H1 (cell line): Measurements from ENCODE around the gene ARHGAP22. TPM values are rescaled to one million over a fixed set of nuclear protein-coding genes. Genes with fewer than 3 reads are reported as not detected.

Experiments used
- CTCF ChIA-PET: fragments of 300-600 bp; sonication (Branson Sonifier 250); formaldehyde crosslinking; loops from one replicate; lab custom pipeline; 2021; ENCODE audit not compliant: partially characterized antibody; lab: Charles Lee
- POLR2A ChIA-PET: fragments of 300-600 bp; sonication (Branson Sonifier 250); formaldehyde crosslinking; loops from one replicate; lab custom pipeline; 2021; ENCODE audit warnings: inconsistent platforms; ENCODE audit not compliant: partially characterized antibody; lab: Charles Lee
- DNase-seq, 2 experiments: peaks; one replicate each; pipeline versions ENCODE4 v3.0.0 to v3.0.0-alpha.2; 2010 to 2022; ENCODE audit warnings: low spot score in 2 of 2, low read depth in 1 of 2, mixed read lengths in 1 of 2
- FAIRE-seq: peaks from 2 replicates; lab custom pipeline; 2011; peaks lifted over from hg19 to GRCh38; lab: Jason Lieb, UNC
- H2AFZ ChIP-seq: 2 replicates; pipeline ENCODE4 v1.8.1; 2012; ENCODE audit warnings: low read length, inconsistent platforms
- H2AK5ac ChIP-seq: 2 replicates; pipeline ENCODE4 v1.6.1; 2013; ENCODE audit warnings: low read depth, low read length
- H2BK120ac ChIP-seq: replicated peaks from 2 replicates; pipeline ENCODE3; 2013; ENCODE audit warnings: low read depth, low read length, inconsistent platforms
- H2BK12ac ChIP-seq: 2 replicates; pipeline ENCODE4 v1.6.1; 2013; ENCODE audit warnings: low read depth, low read length
- H2BK15ac ChIP-seq: 2 replicates; pipeline ENCODE4 v1.6.1; 2013; ENCODE audit warnings: low read length
- H2BK20ac ChIP-seq: 2 replicates; pipeline ENCODE4 v1.6.1; 2013; ENCODE audit warnings: low read length
- H2BK5ac ChIP-seq: 2 replicates; pipeline ENCODE4 v1.6.1; 2013; ENCODE audit warnings: low read depth, low read length
- H3K14ac ChIP-seq: 2 replicates; pipeline ENCODE4 v1.6.1; 2013; ENCODE audit warnings: inconsistent platforms; ENCODE audit not compliant: insufficient read length
- H3K18ac ChIP-seq: 2 replicates; pipeline ENCODE4 v1.6.1; 2013; ENCODE audit warnings: low read length; ENCODE audit errors: extremely low read depth
- H3K23ac ChIP-seq: 2 replicates; pipeline ENCODE4 v1.6.1; 2013; ENCODE audit warnings: inconsistent platforms; ENCODE audit not compliant: insufficient read length
- H3K23me2 ChIP-seq: 2 replicates; pipeline ENCODE4 v1.6.1; 2013; ENCODE audit warnings: low read depth, low read length
- H3K27ac ChIP-seq: 2 replicates; pipeline ENCODE4 v1.6.1; 2011; ENCODE audit warnings: low read depth, low read length, inconsistent platforms
- H3K27me3 ChIP-seq, 4 experiments: replicated peaks in 1 of 4; 1 replicate in 1 of 4; 2 replicates in 3 of 4; pipeline versions ENCODE4 v1.6.1 to v1.8.1; 2011 to 2013; ENCODE audit warnings: low read length in 3 of 4, mild to moderate bottlenecking in 3 of 4, inconsistent platforms in 2 of 4, mixed read lengths in 2 of 4, moderate library complexity in 1 of 4; ENCODE audit not compliant: control insufficient read depth in 3 of 4, insufficient read depth in 3 of 4; ENCODE audit errors: extremely low read depth in 1 of 4
- H3K36me3 ChIP-seq, 4 experiments: 2 replicates each; pipeline versions ENCODE4 v1.6.1 to v1.8.1; 2011 to 2013; ENCODE audit warnings: mild to moderate bottlenecking in 4 of 4, low read length in 3 of 4, moderate library complexity in 2 of 4, control low read depth in 1 of 4, inconsistent platforms in 1 of 4; ENCODE audit not compliant: insufficient read depth in 4 of 4, control insufficient read depth in 2 of 4
- H3K4ac ChIP-seq: replicated peaks from 2 replicates; pipeline ENCODE3; 2013; ENCODE audit warnings: low read length, low read depth, mixed read lengths, inconsistent platforms; ENCODE audit not compliant: insufficient read length
- H3K4me1 ChIP-seq, 4 experiments: replicated peaks in 1 of 4; 1 replicate in 1 of 4; 2 replicates in 3 of 4; pipeline versions ENCODE4 v1.6.1 to v1.8.1; 2011 to 2013; ENCODE audit warnings: low read length in 3 of 4, inconsistent platforms in 2 of 4, mixed read lengths in 1 of 4; ENCODE audit not compliant: insufficient read depth in 4 of 4, control insufficient read depth in 3 of 4
- H3K4me2 ChIP-seq, 2 experiments: 2 replicates each; pipeline versions ENCODE4 v1.6.1 to v1.8.1; 2011 to 2013; ENCODE audit warnings: low read depth in 2 of 2, low read length in 2 of 2, control low read depth in 1 of 2, inconsistent platforms in 1 of 2, mild to moderate bottlenecking in 1 of 2; ENCODE audit not compliant: insufficient read depth in 1 of 2
- H3K4me3 ChIP-seq, 4 experiments: fragments of 200-600, 300-600 bp in 1 of 4; sonication (generic), shearing (Covaris generic), sonication (Bioruptor Twin) in 1 of 4; 2 replicates each; pipeline versions ENCODE4 v1.5.1 to v1.8.1; 2011 to 2016; ENCODE audit warnings: low read length in 4 of 4, low read depth in 3 of 4, control low read depth in 2 of 4, inconsistent platforms in 2 of 4, mild to moderate bottlenecking in 2 of 4, mixed read lengths in 1 of 4, moderate library complexity in 1 of 4; ENCODE audit not compliant: insufficient read depth in 2 of 4; ENCODE audit errors: extremely low read depth in 1 of 4
- H3K56ac ChIP-seq: replicated peaks from 2 replicates; pipeline ENCODE3; 2013; ENCODE audit warnings: low read depth, mild to moderate bottlenecking, mixed read lengths, low read length, inconsistent platforms; ENCODE audit not compliant: insufficient read length
- H3K79me1 ChIP-seq: 2 replicates; pipeline ENCODE4 v1.6.1; 2013; ENCODE audit warnings: low read depth, low read length, control low read depth
- H3K79me2 ChIP-seq, 2 experiments: 2 replicates each; pipeline versions ENCODE4 v1.6.1 to v1.8.1; 2012 to 2013; ENCODE audit warnings: low read length in 2 of 2, mild to moderate bottlenecking in 2 of 2, inconsistent platforms in 1 of 2; ENCODE audit not compliant: insufficient read depth in 2 of 2, control insufficient read depth in 1 of 2
- H3K9ac ChIP-seq, 4 experiments: replicated peaks in 1 of 4; 1 replicate in 1 of 4; 2 replicates in 3 of 4; pipeline versions ENCODE4 v1.6.1 to v1.8.1; 2011 to 2013; ENCODE audit warnings: low read depth in 3 of 4, low read length in 3 of 4, control low read depth in 2 of 4, mild to moderate bottlenecking in 2 of 4, moderate library complexity in 2 of 4, inconsistent platforms in 1 of 4; ENCODE audit errors: extremely low read depth in 1 of 4
- H3K9me3 ChIP-seq, 2 experiments: 2 replicates each; pipeline versions ENCODE4 v1.6.1 to v1.8.1; 2012 to 2013; ENCODE audit warnings: mild to moderate bottlenecking in 2 of 2, moderate library complexity in 2 of 2, control low read depth in 1 of 2, inconsistent platforms in 1 of 2, low read depth in 1 of 2, low read length in 1 of 2, mixed read lengths in 1 of 2; ENCODE audit not compliant: insufficient read depth in 2 of 2
- H4K20me1 ChIP-seq, 2 experiments: replicated peaks in 1 of 2; 2 replicates each; pipeline versions ENCODE3 to v1.8.1; 2011 to 2013; ENCODE audit warnings: inconsistent platforms in 2 of 2, low read length in 2 of 2, mild to moderate bottlenecking in 1 of 2; ENCODE audit not compliant: insufficient read depth in 2 of 2, control insufficient read depth in 1 of 2
- H4K5ac ChIP-seq: 2 replicates; pipeline ENCODE4 v1.6.1; 2013; ENCODE audit warnings: low read length, low read depth, mixed read lengths, inconsistent platforms; ENCODE audit not compliant: insufficient read length
- H4K8ac ChIP-seq: 2 replicates; pipeline ENCODE4 v1.8.0; 2013; ENCODE audit warnings: mild to moderate bottlenecking, moderate library complexity, low read length, inconsistent platforms; ENCODE audit not compliant: insufficient read depth; ENCODE audit errors: extremely low read depth
- H4K91ac ChIP-seq: replicated peaks from 2 replicates; pipeline ENCODE3; 2013; ENCODE audit warnings: low read length, mixed read lengths, inconsistent platforms; ENCODE audit not compliant: insufficient read length
- BRCA1 ChIP-seq: IDR thresholded peaks from 2 replicates; pipeline ENCODE4 v1.6.1; 2012; ENCODE audit warnings: low read depth, low read length, improper control_type of control experiment
- MAX ChIP-seq: IDR thresholded peaks from 2 replicates; pipeline ENCODE4 v1.6.1; 2012; ENCODE audit warnings: inconsistent platforms
- POLR2A ChIP-seq, 2 experiments: IDR thresholded peaks; 1 replicate in 1 of 2; 2 replicates in 1 of 2; pipeline ENCODE4 v1.6.1; 2011; ENCODE audit warnings: low read depth in 2 of 2, low read length in 2 of 2, mild to moderate bottlenecking in 2 of 2; ENCODE audit errors: control extremely low read depth in 1 of 2
- POU5F1 ChIP-seq: IDR thresholded peaks from 2 replicates; pipeline ENCODE4 v1.6.1; 2011; ENCODE audit warnings: low read depth, mild to moderate bottlenecking, low read length, moderate library complexity
- RNF2 ChIP-seq: fragments of 200-900, 300-1000 bp; sonication (generic); IDR thresholded peaks from 2 replicates; pipeline ENCODE4 v1.7.1; 2016; ENCODE audit warnings: borderline replicate concordance, low read depth, mild to moderate bottlenecking, antibody characterized with exemption, low read length; ENCODE audit not compliant: poor library complexity, severe bottlenecking; ENCODE audit errors: missing control alignments
- SP2 ChIP-seq: IDR thresholded peaks from 2 replicates; pipeline ENCODE4 v1.6.1; 2012; ENCODE audit warnings: mild to moderate bottlenecking, low read length, inconsistent platforms
- SRF ChIP-seq: IDR thresholded peaks from 2 replicates; pipeline ENCODE4 v1.6.1; 2011; ENCODE audit warnings: mild to moderate bottlenecking, low read depth, low read length, moderate library complexity
- TAF1 ChIP-seq: IDR thresholded peaks from 2 replicates; pipeline ENCODE4 v1.6.1; 2011; ENCODE audit warnings: mild to moderate bottlenecking, low read depth, low read length
- TAF7 ChIP-seq: optimal IDR thresholded peaks from 2 replicates; pipeline ENCODE3; 2011; ENCODE audit warnings: low read depth, mild to moderate bottlenecking, inconsistent platforms, low read length, moderate library complexity, borderline replicate concordance
- YY1 ChIP-seq: IDR thresholded peaks from 2 replicates; pipeline ENCODE4 v1.6.1; 2011; ENCODE audit warnings: low read depth, mild to moderate bottlenecking, low read length
- ZNF274 ChIP-seq: IDR thresholded peaks from 2 replicates; pipeline ENCODE4 v1.7.0; 2012; ENCODE audit warnings: low read length, borderline replicate concordance; ENCODE audit errors: extremely low read depth
- WGBS, 2 experiments: shearing (Covaris generic) in 1 of 2; methylation state at CpG; one replicate each; pipeline versions ENCODE4 v1.1.6 to v1.1.7; 2013 to 2015; ENCODE audit warnings: low lambda C conversion rate in 2 of 2, mixed read lengths in 2 of 2, inconsistent platforms in 1 of 2, low coverage in 1 of 2, missing lambda C conversion rate in 1 of 2; ENCODE audit not compliant: insufficient replicate concordance in 2 of 2, insufficient coverage in 1 of 2, insufficient read length in 1 of 2; ENCODE audit errors: extremely low coverage in 1 of 2, missing lambda C conversion rate in 1 of 2; 5-methylcytosine and 5-hydroxymethylcytosine counted together
- polyA plus RNA-seq, 7 experiments: library from polyadenylated mRNA; depleted of rRNA in 3 of 7; stranded (reverse) in 5 of 7; unstranded in 2 of 7; fragments of >200 nt in 5 of 7; fragments of 200-250 nt in 2 of 7; gene quantifications; 1 replicate in 5 of 7; 2 replicates in 1 of 7; 4 replicates in 1 of 7; pipeline versions ENCODE4 v1.2.1 to v1.2.3, GENCODE V29; 2011 to 2013; ENCODE audit warnings: missing spikeins in 2 of 7, mixed read lengths in 2 of 7
- total RNA-seq: library from RNA; stranded (reverse); fragmentation: NEBNext Ultra II Directional; extraction: Animal tissue kit (Norgen Biotek cat#: 25700); gene quantifications from 2 replicates; pipeline ENCODE4 v1.2.1, GENCODE V29; 2021
- TF ChIP-seq, protein P1 (sequence below): IDR thresholded peaks from 2 replicates; pipeline ENCODE4 v1.6.1; 2011; ENCODE audit warnings: low read length, improper control_type of control experiment

The ARHGAP22 gene
- total and polyA plus RNA-seq, 2 of the 8 experiments (the other 6 are each of a cell fraction or from before 2014, with no cell fraction given): 3.6 to 11.2 TPM

DNA sequence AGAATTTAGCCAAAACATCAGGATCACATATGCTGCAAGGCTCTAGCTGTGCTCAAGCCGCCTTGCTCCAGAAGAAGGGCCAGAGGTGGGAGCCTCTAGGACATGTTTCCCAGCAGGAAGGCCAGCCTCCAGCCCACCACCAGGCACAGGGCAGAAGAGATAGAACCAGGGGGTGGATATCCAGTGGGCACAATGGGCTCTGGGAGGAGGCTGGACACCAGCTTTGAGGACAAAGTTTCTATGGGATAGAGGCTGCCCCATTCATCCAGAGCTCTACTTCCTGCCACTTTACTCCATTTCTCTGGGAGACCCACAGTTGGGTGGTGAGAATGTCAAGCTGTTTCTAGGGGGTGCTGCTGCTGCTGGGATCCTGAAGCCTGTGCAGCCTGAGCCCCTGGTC lies 77.1 kb downstream of the ARHGAP22 start:
- DNase-seq: no peak
- Histone ChIP-seq H3K23ac (no peak overlapping the region), H3K79me2 (0 out of 4 replicates have a peak, but pooled peaks cover 0 to 2% of the 10 kb centered on the region in 2 experiments), H3K56ac (no peak overlapping the region), H3K27me3 (no peaks in the 10 kb centered on the region), H4K20me1 (no peaks in the 10 kb centered on the region), H3K23me2 (peaks cover 6% of the 10 kb centered on the region; the same call in 1 of the 2 replicates), H4K8ac (no peak overlapping the region), H2BK12ac (no peak overlapping the region), H3K14ac (no peak overlapping the region), H2BK120ac (no peak overlapping the region), H2BK5ac (no peak overlapping the region), H3K18ac (no peak overlapping the region), H2AFZ (no peak overlapping the region), H3K4me3 (no peak overlapping the region), H3K27ac (no peak overlapping the region), H2AK5ac (no peak overlapping the region), H2BK15ac (no peak overlapping the region), H3K4me1 (peaks cover 2 to 3% (median 3%) of the 10 kb centered on the region in 4 experiments; a peak in 5 of 7 replicates), H4K91ac (no peak overlapping the region), H3K4ac (no peak overlapping the region), H3K4me2 (no peak overlapping the region), H3K36me3 (no peaks in the 10 kb centered on the region), H3K9ac (no peak overlapping the region), H4K5ac (no peak overlapping the region), H3K9me3 (no peaks in the 10 kb centered on the region), H3K79me1 (no peaks in the 10 kb centered on the region), H2BK20ac (no peak overlapping the region)
- 93% methylated on average over 1 of the region's 1 CpG; no CpG with 5 or more reads in 1 of the 2 experiments for WGBS, 2 experiments
- POLR2A ChIA-PET: interaction anchor here (0.9 kb wide), 1 partner anchor 11 kb away, joined by 3 read pairs; no protein-coding TSS in a partner anchor
- no peak for FAIRE-seq
- CTCF ChIA-PET: interaction anchor here (0.9 to 1.6 kb wide), 7 partner anchors 8 to 164 kb away, joined by 3 to 9 read pairs (median 5); no protein-coding TSS in a partner anchor
- TF ChIP-seq SRF (no peak), TAF7 (no peak), SP2 (no peak), MAX (no peak), BRCA1 (no peak), POLR2A (IDR thresholded peaks at IDR 0.05; ENCODE audit: control extremely low read depth in 1 of 2, low read depth in 2 of 2, low read length in 2 of 2) (no peak), RNF2 (no peak), TAF1 (no peak), YY1 (no peak), POU5F1 (no peak), ZNF274 (no peak)
- TF ChIP-seq, protein P1, sequence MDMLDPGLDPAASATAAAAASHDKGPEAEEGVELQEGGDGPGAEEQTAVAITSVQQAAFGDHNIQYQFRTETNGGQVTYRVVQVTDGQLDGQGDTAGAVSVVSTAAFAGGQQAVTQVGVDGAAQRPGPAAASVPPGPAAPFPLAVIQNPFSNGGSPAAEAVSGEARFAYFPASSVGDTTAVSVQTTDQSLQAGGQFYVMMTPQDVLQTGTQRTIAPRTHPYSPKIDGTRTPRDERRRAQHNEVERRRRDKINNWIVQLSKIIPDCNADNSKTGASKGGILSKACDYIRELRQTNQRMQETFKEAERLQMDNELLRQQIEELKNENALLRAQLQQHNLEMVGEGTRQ: no peak
